ENCODE measurements around the gene PABPN1L. TPM values are rescaled to one million over a fixed set of nuclear protein-coding genes. Genes with fewer than 3 reads are reported as not detected.

Gene PABPN1L
- total and polyA plus RNA-seq, 2 donors (not counting 1 experiment from before 2014, with no cell fraction given) = 0.21 to 0.84 TPM

GRCh38 chr16:88907768-88908167 is 41.3 kb upstream of the PABPN1L start:
- TF ChIP-seq, protein P1, sequence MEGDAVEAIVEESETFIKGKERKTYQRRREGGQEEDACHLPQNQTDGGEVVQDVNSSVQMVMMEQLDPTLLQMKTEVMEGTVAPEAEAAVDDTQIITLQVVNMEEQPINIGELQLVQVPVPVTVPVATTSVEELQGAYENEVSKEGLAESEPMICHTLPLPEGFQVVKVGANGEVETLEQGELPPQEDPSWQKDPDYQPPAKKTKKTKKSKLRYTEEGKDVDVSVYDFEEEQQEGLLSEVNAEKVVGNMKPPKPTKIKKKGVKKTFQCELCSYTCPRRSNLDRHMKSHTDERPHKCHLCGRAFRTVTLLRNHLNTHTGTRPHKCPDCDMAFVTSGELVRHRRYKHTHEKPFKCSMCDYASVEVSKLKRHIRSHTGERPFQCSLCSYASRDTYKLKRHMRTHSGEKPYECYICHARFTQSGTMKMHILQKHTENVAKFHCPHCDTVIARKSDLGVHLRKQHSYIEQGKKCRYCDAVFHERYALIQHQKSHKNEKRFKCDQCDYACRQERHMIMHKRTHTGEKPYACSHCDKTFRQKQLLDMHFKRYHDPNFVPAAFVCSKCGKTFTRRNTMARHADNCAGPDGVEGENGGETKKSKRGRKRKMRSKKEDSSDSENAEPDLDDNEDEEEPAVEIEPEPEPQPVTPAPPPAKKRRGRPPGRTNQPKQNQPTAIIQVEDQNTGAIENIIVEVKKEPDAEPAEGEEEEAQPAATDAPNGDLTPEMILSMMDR (IDR thresholded peaks at IDR 0.05) = no peak
- no peak for TF ChIP-seq EZH2 (IDR thresholded peaks at IDR 0.05; ENCODE audit: borderline replicate concordance, insufficient read depth, low read depth, low read length, poor library complexity, severe bottlenecking)
- intact Hi-C loops (cut with micrococcal nuclease) = no loop called here
- H3K4me1 ChIP-seq (ENCODE audit: control insufficient read depth in 2 of 2, insufficient read depth in 2 of 2, low read length in 2 of 2) = peaks cover 14 to 29% of the 10 kb centered on the region in 2 donors
- ChIA-PET CTCF (no interaction called here), POLR2A (no interaction called here)
- H2AFZ ChIP-seq (ENCODE audit: insufficient read depth, low read depth, low read length, poor library complexity, severe bottlenecking) = no peak overlapping the region
- Mint-ChIP-seq H3K27ac (no peak overlapping the region), H3K9me3 (ENCODE audit: insufficient read depth) (no peaks in the 10 kb centered on the region), H3K4me1 (peaks cover 32% of the 10 kb centered on the region), H3K4me3 (no peak overlapping the region), H3K27me3 (no peaks in the 10 kb centered on the region)
- H3K79me2 ChIP-seq (ENCODE audit: control insufficient read depth, insufficient read depth, low read length) = peaks cover 91% of the 10 kb centered on the region
- no peak overlapping the region for H3K27ac ChIP-seq (ENCODE audit: low read length in 2 of 2)
- H3K27me3 ChIP-seq (replicated peaks in 1 of 4; ENCODE audit: control extremely low read depth in 1 of 4, control insufficient read depth in 3 of 4, insufficient read depth in 4 of 4, low read length in 3 of 4) = no peaks in the 10 kb centered on the region
- H4K20me1 ChIP-seq (ENCODE audit: control insufficient read depth, insufficient read depth, low read length, poor library complexity, severe bottlenecking) = peaks cover 99% of the 10 kb centered on the region
- ATAC-seq (ENCODE audit: low read depth) (no peak), DNase-seq (no peak)
- H3K4me3 ChIP-seq (ENCODE audit: control extremely low read depth in 1 of 5, extremely low read depth in 1 of 5, insufficient read depth in 1 of 5, low read depth in 2 of 5, low read length in 4 of 5) = no peak overlapping the region
- no peak overlapping the region for H3K4me2 ChIP-seq (replicated peaks; ENCODE audit: low read depth, low read length, poor library complexity, severe bottlenecking)
- H3K36me3 ChIP-seq (replicated peaks in 1 of 2; ENCODE audit: control extremely low read depth in 1 of 2, control insufficient read depth in 1 of 2, extremely low read depth in 1 of 2, insufficient read depth in 2 of 2, low read length in 1 of 2) = peaks cover 0 to 17% of the 10 kb centered on the region in 2 experiments
- peaks cover 0 to under 1% (median 0%) of the 10 kb centered on the region in 3 donors for H3K9me3 ChIP-seq (ENCODE audit: control extremely low read depth in 1 of 3, control insufficient read depth in 2 of 3, insufficient read depth in 1 of 3, low read length in 2 of 3)
- H3K9ac ChIP-seq (ENCODE audit: low read length) = no peak overlapping the region
- 92% methylated on average over 1 of the region's 4 CpGs for WGBS (ENCODE audit: insufficient coverage)

- no peak for DNase-seq
- intact Hi-C loops (cut with micrococcal nuclease) = no loop called here
- Mint-ChIP-seq H3K27ac (peak overlapping the region; percentile 61), H3K4me1 (peaks cover 27% of the 10 kb centered on the region), H3K9me3 (ENCODE audit: insufficient read depth) (no peaks in the 10 kb centered on the region), H3K4me3 (no peak overlapping the region), H3K27me3 (no peaks in the 10 kb centered on the region)
- TF ChIP-seq, protein P1 (IDR thresholded peaks at IDR 0.05) = no peak
- TF ChIP-seq EZH2 (IDR thresholded peaks at IDR 0.05; ENCODE audit: borderline replicate concordance, insufficient read depth, low read depth, low read length, poor library complexity, severe bottlenecking) = no peak
- Histone ChIP-seq H3K4me1 (ENCODE audit: control insufficient read depth in 2 of 2, insufficient read depth in 2 of 2, low read length in 2 of 2) (peaks cover 8 to 22% of the 10 kb centered on the region in 2 donors), H4K20me1 (ENCODE audit: control insufficient read depth, insufficient read depth, low read length, poor library complexity, severe bottlenecking) (peaks cover 99% of the 10 kb centered on the region), H3K27ac (ENCODE audit: low read length in 2 of 2) (no peak overlapping the region), H3K9ac (ENCODE audit: low read length) (no peak overlapping the region), H2AFZ (ENCODE audit: insufficient read depth, low read depth, low read length, poor library complexity, severe bottlenecking) (no peak overlapping the region), H3K4me2 (replicated peaks; ENCODE audit: low read depth, low read length, poor library complexity, severe bottlenecking) (no peak overlapping the region), H3K79me2 (ENCODE audit: control insufficient read depth, insufficient read depth, low read length) (peaks cover 89% of the 10 kb centered on the region), H3K27me3 (replicated peaks in 1 of 4; ENCODE audit: control extremely low read depth in 1 of 4, control insufficient read depth in 3 of 4, insufficient read depth in 4 of 4, low read length in 3 of 4) (no peaks in the 10 kb centered on the region), H3K36me3 (replicated peaks in 1 of 2; ENCODE audit: control extremely low read depth in 1 of 2, control insufficient read depth in 1 of 2, extremely low read depth in 1 of 2, insufficient read depth in 2 of 2, low read length in 1 of 2) (peaks cover 0 to 16% of the 10 kb centered on the region in 2 experiments), H3K9me3 (ENCODE audit: control extremely low read depth in 1 of 3, control insufficient read depth in 2 of 3, insufficient read depth in 1 of 3, low read length in 2 of 3) (no peaks in the 10 kb centered on the region), H3K4me3 (ENCODE audit: control extremely low read depth in 1 of 5, extremely low read depth in 1 of 5, insufficient read depth in 1 of 5, low read depth in 2 of 5, low read length in 4 of 5) (no peak overlapping the region)
- 91% methylated on average over 21 of the region's 22 CpGs for WGBS (ENCODE audit: insufficient coverage)
- CTCF ChIA-PET = no interaction called here
- POLR2A ChIA-PET = no interaction called here
- ATAC-seq (ENCODE audit: low read depth) = no peak
Measured at GRCh38 chr16:88906535-88907105, 40.2 kb upstream of the PABPN1L start.
